ENCODE measurements around the gene AGXT. TPM values are rescaled to one million over a fixed set of nuclear protein-coding genes. Genes with fewer than 3 reads are reported as not detected.

Gene AGXT
- total RNA-seq, 1 experiment from 2014 or later: 0.34 TPM

DNA sequence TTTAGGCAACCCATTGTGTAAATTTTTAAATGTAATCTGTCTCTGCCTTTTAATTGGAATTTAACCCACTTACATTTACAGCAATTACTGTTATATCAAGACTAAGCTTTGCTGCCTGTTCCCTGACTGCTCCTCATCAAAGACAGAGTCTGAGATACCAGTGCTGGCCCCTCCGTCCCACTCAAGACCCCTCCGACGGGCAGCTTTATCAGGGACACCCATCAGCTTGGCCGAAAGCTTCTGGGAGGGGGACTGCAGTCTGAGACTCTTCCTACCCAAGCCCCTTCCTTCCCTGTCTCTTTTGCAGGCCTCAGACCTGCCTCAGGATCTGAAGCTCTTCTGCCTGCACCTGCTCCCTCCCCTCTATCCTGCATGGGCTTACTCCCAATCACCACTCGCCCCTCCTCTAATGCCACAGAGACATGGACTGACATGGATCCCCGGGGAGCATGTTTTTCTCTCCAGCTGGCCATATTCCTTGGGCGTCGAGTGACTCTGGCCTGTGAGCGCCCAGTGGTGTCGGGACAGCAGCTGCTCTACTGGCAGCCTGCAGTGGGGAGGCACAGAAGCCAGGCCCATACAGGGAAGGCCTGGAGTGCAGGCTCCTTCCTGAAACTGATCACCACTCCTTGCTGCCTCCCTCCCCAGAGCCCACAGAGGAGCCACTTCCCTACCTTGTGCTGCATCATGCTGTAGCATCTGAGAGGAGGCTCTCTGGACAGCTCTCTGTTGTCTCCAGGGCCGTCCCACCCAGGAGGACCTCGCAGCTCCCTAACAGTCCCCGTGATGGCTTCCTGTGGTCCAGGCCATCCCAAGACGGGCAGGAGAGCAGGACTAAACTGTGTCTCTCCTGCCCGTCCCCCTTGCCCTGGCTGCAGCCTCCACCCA is 44.9 kb upstream of the AGXT start:
- CTCF ChIA-PET: interaction anchor here (0.8 kb wide), 1 partner anchor 13 kb away, joined by 3 read pairs; no protein-coding TSS in a partner anchor
- intact Hi-C loops (cut with micrococcal nuclease): no loop called here

DNA sequence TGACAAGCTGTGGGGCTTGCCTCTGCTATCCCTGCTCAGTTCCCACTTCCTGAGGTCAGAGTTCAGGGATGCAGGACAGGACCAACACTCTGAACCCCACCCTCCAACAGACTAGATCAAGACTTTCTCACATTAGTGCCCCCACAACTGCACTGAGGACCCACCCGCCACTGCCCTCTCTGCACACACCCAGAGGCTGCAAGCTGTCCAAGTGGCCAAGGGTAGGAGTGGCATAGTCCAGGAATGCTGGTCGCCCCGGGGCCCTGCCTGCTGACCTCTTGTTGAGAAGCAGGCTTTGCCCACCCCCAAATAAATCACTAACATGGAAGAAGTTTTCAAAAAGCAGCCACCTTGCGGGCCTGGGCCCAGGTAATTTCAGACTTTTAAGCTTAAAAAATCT is 43.1 kb upstream of the AGXT start:
- H3K27me3 ChIP-seq (ENCODE audit: insufficient read depth, low read length): peaks cover 7% of the 10 kb centered on the region; the same call in 1 of the 2 replicates
- CTCF ChIA-PET: no interaction called here
- TF ChIP-seq, protein P1, sequence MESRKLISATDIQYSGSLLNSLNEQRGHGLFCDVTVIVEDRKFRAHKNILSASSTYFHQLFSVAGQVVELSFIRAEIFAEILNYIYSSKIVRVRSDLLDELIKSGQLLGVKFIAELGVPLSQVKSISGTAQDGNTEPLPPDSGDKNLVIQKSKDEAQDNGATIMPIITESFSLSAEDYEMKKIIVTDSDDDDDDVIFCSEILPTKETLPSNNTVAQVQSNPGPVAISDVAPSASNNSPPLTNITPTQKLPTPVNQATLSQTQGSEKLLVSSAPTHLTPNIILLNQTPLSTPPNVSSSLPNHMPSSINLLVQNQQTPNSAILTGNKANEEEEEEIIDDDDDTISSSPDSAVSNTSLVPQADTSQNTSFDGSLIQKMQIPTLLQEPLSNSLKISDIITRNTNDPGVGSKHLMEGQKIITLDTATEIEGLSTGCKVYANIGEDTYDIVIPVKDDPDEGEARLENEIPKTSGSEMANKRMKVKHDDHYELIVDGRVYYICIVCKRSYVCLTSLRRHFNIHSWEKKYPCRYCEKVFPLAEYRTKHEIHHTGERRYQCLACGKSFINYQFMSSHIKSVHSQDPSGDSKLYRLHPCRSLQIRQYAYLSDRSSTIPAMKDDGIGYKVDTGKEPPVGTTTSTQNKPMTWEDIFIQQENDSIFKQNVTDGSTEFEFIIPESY (IDR thresholded peaks at IDR 0.05; ENCODE audit: extremely low read depth, insufficient replicate concordance, low read length): no peak
- TF ChIP-seq CBX3 (IDR thresholded peaks at IDR 0.05; ENCODE audit: low read depth) (no peak), SP1 (IDR thresholded peaks at IDR 0.05; ENCODE audit: low read depth) (no peak), POLR2A (IDR thresholded peaks at IDR 0.05; ENCODE audit: borderline replicate concordance, extremely low read depth, insufficient read depth, insufficient read length) (no peak), TCF7L2 (IDR thresholded peaks at IDR 0.05; ENCODE audit: borderline replicate concordance, extremely low read depth, insufficient read depth, insufficient read length) (no peak), ELF1 (IDR thresholded peaks at IDR 0.05; ENCODE audit: borderline replicate concordance, low read depth) (no peak), SIN3A (IDR thresholded peaks at IDR 0.05; ENCODE audit: low read depth) (no peak), CEBPB (IDR thresholded peaks at IDR 0.05; ENCODE audit: low read depth) (no peak), ZFX (IDR thresholded peaks at IDR 0.05) (no peak), EZH2 (IDR thresholded peaks at IDR 0.05) (no peak), JUND (IDR thresholded peaks at IDR 0.05) (no peak), RAD21 (IDR thresholded peaks at IDR 0.05; ENCODE audit: low read depth) (no peak), EZH2phosphoT487 (IDR thresholded peaks at IDR 0.05; ENCODE audit: borderline replicate concordance) (no peak), EGR1 (IDR thresholded peaks at IDR 0.05; ENCODE audit: low read depth) (no peak), FOSL1 (IDR thresholded peaks at IDR 0.05; ENCODE audit: low read depth) (no peak)
- TF ChIP-seq, protein P2, sequence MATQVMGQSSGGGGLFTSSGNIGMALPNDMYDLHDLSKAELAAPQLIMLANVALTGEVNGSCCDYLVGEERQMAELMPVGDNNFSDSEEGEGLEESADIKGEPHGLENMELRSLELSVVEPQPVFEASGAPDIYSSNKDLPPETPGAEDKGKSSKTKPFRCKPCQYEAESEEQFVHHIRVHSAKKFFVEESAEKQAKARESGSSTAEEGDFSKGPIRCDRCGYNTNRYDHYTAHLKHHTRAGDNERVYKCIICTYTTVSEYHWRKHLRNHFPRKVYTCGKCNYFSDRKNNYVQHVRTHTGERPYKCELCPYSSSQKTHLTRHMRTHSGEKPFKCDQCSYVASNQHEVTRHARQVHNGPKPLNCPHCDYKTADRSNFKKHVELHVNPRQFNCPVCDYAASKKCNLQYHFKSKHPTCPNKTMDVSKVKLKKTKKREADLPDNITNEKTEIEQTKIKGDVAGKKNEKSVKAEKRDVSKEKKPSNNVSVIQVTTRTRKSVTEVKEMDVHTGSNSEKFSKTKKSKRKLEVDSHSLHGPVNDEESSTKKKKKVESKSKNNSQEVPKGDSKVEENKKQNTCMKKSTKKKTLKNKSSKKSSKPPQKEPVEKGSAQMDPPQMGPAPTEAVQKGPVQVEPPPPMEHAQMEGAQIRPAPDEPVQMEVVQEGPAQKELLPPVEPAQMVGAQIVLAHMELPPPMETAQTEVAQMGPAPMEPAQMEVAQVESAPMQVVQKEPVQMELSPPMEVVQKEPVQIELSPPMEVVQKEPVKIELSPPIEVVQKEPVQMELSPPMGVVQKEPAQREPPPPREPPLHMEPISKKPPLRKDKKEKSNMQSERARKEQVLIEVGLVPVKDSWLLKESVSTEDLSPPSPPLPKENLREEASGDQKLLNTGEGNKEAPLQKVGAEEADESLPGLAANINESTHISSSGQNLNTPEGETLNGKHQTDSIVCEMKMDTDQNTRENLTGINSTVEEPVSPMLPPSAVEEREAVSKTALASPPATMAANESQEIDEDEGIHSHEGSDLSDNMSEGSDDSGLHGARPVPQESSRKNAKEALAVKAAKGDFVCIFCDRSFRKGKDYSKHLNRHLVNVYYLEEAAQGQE (IDR thresholded peaks at IDR 0.05; ENCODE audit: low read depth): no peak

More for the DNA sequence above, 44.9 kb upstream of the AGXT start:
- H3K4me2 ChIP-seq (ENCODE audit: low read length): no peak overlapping the region
- no peaks in the 10 kb centered on the region for H3K36me3 ChIP-seq (ENCODE audit: control insufficient read depth in 1 of 2, insufficient read depth in 2 of 2, low read length in 2 of 2)
- ChIA-PET RAD21 (ENCODE audit: low non-redundant PET in 1 of 2, low total read pairs in 2 of 2, uncharacterized antibody in 2 of 2, unreplicated experiment in 2 of 2) (no interaction called here), POLR2A (no interaction called here)
- no peak overlapping the region for H2AFZ ChIP-seq (ENCODE audit: low read depth, low read length, poor library complexity, severe bottlenecking)
- no peak overlapping the region for H3K4me3 ChIP-seq (replicated peaks in 1 of 2; ENCODE audit: low read depth in 1 of 2, low read length in 2 of 2)
- no peak for TF ChIP-seq SP1 (IDR thresholded peaks at IDR 0.05; ENCODE audit: low read depth)
- no peak overlapping the region for H3K9ac ChIP-seq (ENCODE audit: low read length)
- no peak for DNase-seq (ENCODE audit: low read depth, low spot score)
- H3K9me2 ChIP-seq (ENCODE audit: insufficient read depth): no peaks in the 10 kb centered on the region
- BruUV-seq (replicated peaks): no TSS peak
- no peak for ATAC-seq
- 0 out of 2 replicates have a peak, but pooled peaks cover 3% of the 10 kb centered on the region for H3K27me3 ChIP-seq (ENCODE audit: insufficient read depth, low read length)
- H3K27ac ChIP-seq (ENCODE audit: low read depth, low read length): no peak overlapping the region
- H3K4me1 ChIP-seq (ENCODE audit: control insufficient read depth in 1 of 2, insufficient read depth in 2 of 2, low read length in 2 of 2): no peaks in the 10 kb centered on the region
- H3K9me3 ChIP-seq (ENCODE audit: control insufficient read depth in 1 of 2, insufficient read depth in 1 of 2, low read depth in 1 of 2, low read length in 2 of 2): no peaks in the 10 kb centered on the region
- no peaks in the 10 kb centered on the region for H3K79me2 ChIP-seq (ENCODE audit: insufficient read depth, low read length)
- no peaks in the 10 kb centered on the region for H4K20me1 ChIP-seq (ENCODE audit: insufficient read depth)

More for the DNA sequence above, 43.1 kb upstream of the AGXT start:
- ATAC-seq (no peak), DNase-seq (ENCODE audit: low read depth, low spot score) (no peak)
- Histone ChIP-seq H3K4me3 (replicated peaks in 1 of 2; ENCODE audit: low read depth in 1 of 2, low read length in 2 of 2) (no peak overlapping the region), H3K4me1 (ENCODE audit: control insufficient read depth in 1 of 2, insufficient read depth in 2 of 2, low read length in 2 of 2) (no peaks in the 10 kb centered on the region), H3K9ac (ENCODE audit: low read length) (no peak overlapping the region), H3K4me2 (ENCODE audit: low read length) (no peak overlapping the region), H2AFZ (ENCODE audit: low read depth, low read length, poor library complexity, severe bottlenecking) (no peak overlapping the region), H3K9me2 (ENCODE audit: insufficient read depth) (no peaks in the 10 kb centered on the region), H3K27ac (ENCODE audit: low read depth, low read length) (no peak overlapping the region), H3K36me3 (ENCODE audit: control insufficient read depth in 1 of 2, insufficient read depth in 2 of 2, low read length in 2 of 2) (no peaks in the 10 kb centered on the region), H3K9me3 (ENCODE audit: control insufficient read depth in 1 of 2, insufficient read depth in 1 of 2, low read depth in 1 of 2, low read length in 2 of 2) (no peaks in the 10 kb centered on the region), H4K20me1 (ENCODE audit: insufficient read depth) (no peaks in the 10 kb centered on the region), H3K79me2 (ENCODE audit: insufficient read depth, low read length) (no peaks in the 10 kb centered on the region)
- RAD21 ChIA-PET (ENCODE audit: low non-redundant PET in 1 of 2, low total read pairs in 2 of 2, uncharacterized antibody in 2 of 2, unreplicated experiment in 2 of 2): no interaction called here
- intact Hi-C loops (cut with micrococcal nuclease): no loop called here
- BruUV-seq (replicated peaks): no TSS peak
- POLR2A ChIA-PET: no interaction called here
